ENCODE data around the gene MAP3K6.

Gene MAP3K6

DNA sequence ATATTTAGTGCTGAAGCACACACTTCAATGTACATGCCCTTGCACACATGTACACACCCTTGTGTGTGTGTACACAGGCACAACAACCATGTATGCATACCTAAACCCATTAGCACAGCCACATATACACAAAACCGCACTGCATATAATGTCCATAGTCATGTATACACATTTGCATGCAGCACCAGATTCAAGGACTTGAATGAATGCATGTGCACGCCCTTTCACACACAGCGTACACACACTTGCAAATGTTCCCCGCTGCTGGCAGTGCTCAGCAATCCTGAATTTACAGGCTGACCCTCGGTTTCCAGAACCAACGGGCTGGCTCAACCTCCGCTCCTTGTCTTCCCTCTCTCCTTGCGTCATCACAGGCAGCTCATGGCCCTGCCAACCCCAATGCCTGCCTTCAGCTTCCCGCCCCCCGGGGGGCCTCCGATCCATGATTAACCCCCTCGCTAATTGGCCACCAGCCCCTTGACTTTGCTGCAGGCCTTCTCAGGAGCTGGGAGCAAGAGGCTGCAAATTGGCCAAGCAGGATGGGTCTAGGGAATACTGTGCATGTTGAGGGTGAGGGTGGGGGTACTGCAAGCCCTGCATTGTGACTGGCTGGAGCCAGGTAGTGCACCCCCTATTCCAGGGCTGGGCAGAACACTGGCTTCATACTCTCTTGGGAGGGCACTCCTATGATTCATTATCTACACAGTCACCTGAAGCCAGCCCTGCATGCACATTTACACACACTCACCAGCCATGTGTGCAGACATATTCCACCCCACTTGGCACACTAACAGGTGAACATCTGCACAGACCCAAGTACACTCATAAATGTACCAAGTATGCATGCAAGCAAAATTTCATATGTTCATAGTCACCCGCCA is 33.6 kb upstream of the MAP3K6 start:
- no peak for TF ChIP-seq EP300 (IDR thresholded peaks at IDR 0.05; ENCODE audit: borderline replicate concordance)
- TF ChIP-seq, protein P1, sequence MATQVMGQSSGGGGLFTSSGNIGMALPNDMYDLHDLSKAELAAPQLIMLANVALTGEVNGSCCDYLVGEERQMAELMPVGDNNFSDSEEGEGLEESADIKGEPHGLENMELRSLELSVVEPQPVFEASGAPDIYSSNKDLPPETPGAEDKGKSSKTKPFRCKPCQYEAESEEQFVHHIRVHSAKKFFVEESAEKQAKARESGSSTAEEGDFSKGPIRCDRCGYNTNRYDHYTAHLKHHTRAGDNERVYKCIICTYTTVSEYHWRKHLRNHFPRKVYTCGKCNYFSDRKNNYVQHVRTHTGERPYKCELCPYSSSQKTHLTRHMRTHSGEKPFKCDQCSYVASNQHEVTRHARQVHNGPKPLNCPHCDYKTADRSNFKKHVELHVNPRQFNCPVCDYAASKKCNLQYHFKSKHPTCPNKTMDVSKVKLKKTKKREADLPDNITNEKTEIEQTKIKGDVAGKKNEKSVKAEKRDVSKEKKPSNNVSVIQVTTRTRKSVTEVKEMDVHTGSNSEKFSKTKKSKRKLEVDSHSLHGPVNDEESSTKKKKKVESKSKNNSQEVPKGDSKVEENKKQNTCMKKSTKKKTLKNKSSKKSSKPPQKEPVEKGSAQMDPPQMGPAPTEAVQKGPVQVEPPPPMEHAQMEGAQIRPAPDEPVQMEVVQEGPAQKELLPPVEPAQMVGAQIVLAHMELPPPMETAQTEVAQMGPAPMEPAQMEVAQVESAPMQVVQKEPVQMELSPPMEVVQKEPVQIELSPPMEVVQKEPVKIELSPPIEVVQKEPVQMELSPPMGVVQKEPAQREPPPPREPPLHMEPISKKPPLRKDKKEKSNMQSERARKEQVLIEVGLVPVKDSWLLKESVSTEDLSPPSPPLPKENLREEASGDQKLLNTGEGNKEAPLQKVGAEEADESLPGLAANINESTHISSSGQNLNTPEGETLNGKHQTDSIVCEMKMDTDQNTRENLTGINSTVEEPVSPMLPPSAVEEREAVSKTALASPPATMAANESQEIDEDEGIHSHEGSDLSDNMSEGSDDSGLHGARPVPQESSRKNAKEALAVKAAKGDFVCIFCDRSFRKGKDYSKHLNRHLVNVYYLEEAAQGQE (IDR thresholded peaks at IDR 0.05; ENCODE audit: low read depth): no peak
- TF ChIP-seq, protein P2, sequence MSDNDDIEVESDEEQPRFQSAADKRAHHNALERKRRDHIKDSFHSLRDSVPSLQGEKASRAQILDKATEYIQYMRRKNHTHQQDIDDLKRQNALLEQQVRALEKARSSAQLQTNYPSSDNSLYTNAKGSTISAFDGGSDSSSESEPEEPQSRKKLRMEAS (IDR thresholded peaks at IDR 0.05): no peak
- TF ChIP-seq CREB1 (IDR thresholded peaks at IDR 0.05; ENCODE audit: low read depth): no peak
- TF ChIP-seq EGR1 (IDR thresholded peaks at IDR 0.05): no peak
- TF ChIP-seq TCF12 (IDR thresholded peaks at IDR 0.05; ENCODE audit: low read depth): no peak
- TF ChIP-seq, protein P3, sequence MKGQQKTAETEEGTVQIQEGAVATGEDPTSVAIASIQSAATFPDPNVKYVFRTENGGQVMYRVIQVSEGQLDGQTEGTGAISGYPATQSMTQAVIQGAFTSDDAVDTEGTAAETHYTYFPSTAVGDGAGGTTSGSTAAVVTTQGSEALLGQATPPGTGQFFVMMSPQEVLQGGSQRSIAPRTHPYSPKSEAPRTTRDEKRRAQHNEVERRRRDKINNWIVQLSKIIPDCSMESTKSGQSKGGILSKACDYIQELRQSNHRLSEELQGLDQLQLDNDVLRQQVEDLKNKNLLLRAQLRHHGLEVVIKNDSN (IDR thresholded peaks at IDR 0.05): no peak
- TF ChIP-seq YY1 (IDR thresholded peaks at IDR 0.05; ENCODE audit: low read depth): no peak

DNA sequence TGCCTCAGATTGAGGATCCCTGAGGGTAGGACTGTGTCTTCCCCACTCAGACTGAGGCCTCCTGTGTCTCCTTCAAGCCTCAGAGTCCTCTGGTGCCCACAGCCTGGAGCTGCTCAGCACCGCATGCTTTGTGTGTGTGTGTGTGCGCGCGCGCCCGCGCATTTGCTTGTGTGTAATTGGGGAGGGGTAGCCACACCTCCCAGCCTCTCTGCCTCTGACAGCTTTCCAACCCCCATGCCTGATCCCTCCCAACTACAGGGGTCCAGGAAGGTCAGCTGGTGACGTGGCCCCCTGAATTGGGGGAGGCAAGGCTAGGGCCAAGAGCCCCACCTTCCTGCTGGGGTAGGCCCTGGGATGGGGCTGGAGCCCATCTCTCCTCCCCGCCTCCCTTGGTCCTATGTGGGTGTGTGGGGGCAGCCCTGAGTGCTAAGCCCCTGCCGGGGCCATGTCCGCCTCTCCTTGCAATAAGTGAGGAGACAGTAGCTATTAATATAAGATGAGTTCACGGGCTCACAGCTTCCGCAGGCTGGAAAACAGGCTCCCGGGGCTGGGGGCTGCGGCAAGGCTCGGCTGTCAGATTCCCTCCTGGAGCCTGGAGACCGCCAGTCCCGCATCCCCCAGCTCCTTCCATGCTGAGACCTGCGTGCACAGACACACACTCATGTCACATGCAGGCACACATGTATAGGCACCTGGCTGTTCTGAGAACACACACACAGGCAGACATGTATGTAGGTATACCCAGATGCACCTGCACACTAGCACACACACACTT is 32.7 kb upstream of the MAP3K6 start:
- no peak for TF ChIP-seq FOXM1 (IDR thresholded peaks at IDR 0.05; ENCODE audit: borderline replicate concordance, low read depth)
- TF ChIP-seq, protein P3 (IDR thresholded peaks at IDR 0.05): no peak
- no peak for TF ChIP-seq RAD21 (IDR thresholded peaks at IDR 0.05; ENCODE audit: low read depth)
- TF ChIP-seq NFIC (IDR thresholded peaks at IDR 0.05): no peak
- TF ChIP-seq, protein P1 (IDR thresholded peaks at IDR 0.05; ENCODE audit: low read depth): no peak
- no peak for TF ChIP-seq CEBPB (IDR thresholded peaks at IDR 0.05)
- TF ChIP-seq ZBTB7A (IDR thresholded peaks at IDR 0.05; ENCODE audit: low read depth): no peak
- TF ChIP-seq TAF1 (IDR thresholded peaks at IDR 0.05; ENCODE audit: low read depth): no peak
- TF ChIP-seq, protein P2 (IDR thresholded peaks at IDR 0.05): no peak
- no peak for TF ChIP-seq TCF12 (IDR thresholded peaks at IDR 0.05; ENCODE audit: low read depth)
- TF ChIP-seq YY1 (IDR thresholded peaks at IDR 0.05; ENCODE audit: low read depth): no peak
- no peak for TF ChIP-seq TEAD4 (IDR thresholded peaks at IDR 0.05)
- no peak for TF ChIP-seq EGR1 (IDR thresholded peaks at IDR 0.05)
- TF ChIP-seq CREB1 (IDR thresholded peaks at IDR 0.05; ENCODE audit: low read depth): no peak
- no peak for TF ChIP-seq EP300 (IDR thresholded peaks at IDR 0.05; ENCODE audit: borderline replicate concordance)

DNA sequence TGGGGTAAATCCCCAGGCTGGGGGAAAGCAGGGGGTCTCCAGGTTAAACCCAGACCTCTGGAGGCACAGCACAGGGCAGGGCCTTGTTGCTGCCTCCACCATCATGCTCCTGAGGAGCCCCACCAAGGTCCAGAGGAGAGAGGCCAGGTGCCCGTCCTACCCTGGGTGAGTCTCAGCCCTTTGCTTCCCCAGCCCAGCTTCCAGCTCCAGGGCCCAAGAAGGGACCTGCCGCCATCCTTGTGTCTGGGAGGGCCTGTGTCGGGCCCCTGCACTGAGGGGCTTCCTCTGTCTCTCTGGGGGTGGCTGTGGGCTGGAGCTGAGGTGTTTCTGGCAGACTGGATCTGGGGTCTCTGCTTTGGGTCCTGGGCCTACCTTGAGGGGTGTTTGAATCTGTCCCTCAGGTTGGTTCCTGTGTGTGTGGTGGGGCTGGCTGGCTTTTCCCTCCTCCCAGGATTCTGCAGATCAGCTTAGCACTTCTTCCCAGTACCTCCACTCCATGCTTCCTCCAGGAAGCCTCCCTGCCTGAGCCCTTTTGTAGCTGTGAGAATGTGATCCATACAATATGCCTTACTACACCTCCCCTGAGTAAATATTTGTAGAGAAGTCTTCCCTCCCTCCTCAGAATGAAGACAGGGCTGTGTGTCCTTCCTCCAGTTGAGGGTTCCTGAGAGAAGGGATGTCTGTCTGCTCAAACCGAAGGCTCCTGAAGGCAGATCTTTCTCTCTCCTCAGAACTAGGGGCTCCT is 31.8 kb upstream of the MAP3K6 start:
- TF ChIP-seq RAD21 (IDR thresholded peaks at IDR 0.05; ENCODE audit: low read depth) (no peak), EP300 (IDR thresholded peaks at IDR 0.05; ENCODE audit: borderline replicate concordance) (no peak), ZBTB7A (IDR thresholded peaks at IDR 0.05; ENCODE audit: low read depth) (no peak), CEBPB (IDR thresholded peaks at IDR 0.05) (no peak), CREB1 (IDR thresholded peaks at IDR 0.05; ENCODE audit: low read depth) (no peak), EGR1 (IDR thresholded peaks at IDR 0.05) (no peak), FOXM1 (IDR thresholded peaks at IDR 0.05; ENCODE audit: borderline replicate concordance, low read depth) (no peak), TAF1 (IDR thresholded peaks at IDR 0.05; ENCODE audit: low read depth) (no peak), YY1 (IDR thresholded peaks at IDR 0.05; ENCODE audit: low read depth) (no peak), TCF12 (IDR thresholded peaks at IDR 0.05; ENCODE audit: low read depth) (no peak)
- TF ChIP-seq, protein P3 (IDR thresholded peaks at IDR 0.05): no peak
- TF ChIP-seq, protein P2 (IDR thresholded peaks at IDR 0.05): no peak

DNA sequence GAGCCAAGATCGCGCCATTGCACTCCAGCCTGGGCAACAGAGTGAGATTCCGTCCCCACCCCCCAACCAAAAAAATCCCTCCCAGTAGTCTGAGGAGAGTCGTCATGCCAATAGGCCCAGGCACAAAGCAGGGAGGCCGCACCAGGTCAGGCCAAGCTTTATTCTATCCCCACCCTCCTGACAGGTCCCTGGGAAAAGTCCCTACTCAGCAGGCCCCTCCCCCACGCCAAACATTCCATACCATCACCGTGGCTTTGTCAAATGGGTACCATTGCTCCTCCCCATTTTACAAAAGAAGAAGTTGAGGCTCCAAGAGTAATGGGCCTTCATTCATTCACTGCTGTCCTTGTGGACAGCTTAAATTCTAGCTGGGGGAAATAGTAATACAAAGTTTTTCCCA is 31.0 kb upstream of the MAP3K6 start:
- TF ChIP-seq NFIC (IDR thresholded peaks at IDR 0.05) (no peak), CREB1 (IDR thresholded peaks at IDR 0.05; ENCODE audit: low read depth) (no peak), ZBTB7A (IDR thresholded peaks at IDR 0.05; ENCODE audit: low read depth) (no peak)

All from Ishikawa (cell line).